Progenitor cell of endocrine pancreas (in vitro differentiated cells): ENCODE measurements around the gene PYGO2. TPM values are rescaled to one million over a fixed set of nuclear protein-coding genes. Genes with fewer than 3 reads are reported as not detected.
"Not testable (repeated sequence)": the region's sequence is repeated elsewhere in the genome, so short reads cannot be mapped to it uniquely, and the experiment has no call there.

Source experiments
- DNase-seq: peaks from one replicate; pipeline ENCODE4 v3.0.0; 2021; ENCODE audit warnings: low spot score; ENCODE audit not compliant: unreplicated experiment
- H3K27ac Mint-ChIP-seq: 2 replicates; pipeline ENCODE4 v1.8.0; 2021; ENCODE audit warnings: mild to moderate bottlenecking, moderate library complexity, mixed read lengths
- H3K27me3 Mint-ChIP-seq: 2 replicates; pipeline ENCODE4 v1.8.0; 2021; ENCODE audit warnings: mixed read lengths
- H3K36me3 Mint-ChIP-seq: 2 replicates; pipeline ENCODE4 v1.8.0; 2022; ENCODE audit warnings: mixed read lengths; ENCODE audit not compliant: insufficient read depth
- H3K4me1 Mint-ChIP-seq: 2 replicates; pipeline ENCODE4 v1.8.0; 2021; ENCODE audit warnings: low read depth, mixed read lengths
- H3K4me3 Mint-ChIP-seq: 2 replicates; pipeline ENCODE4 v1.8.0; 2021; ENCODE audit warnings: low read depth, mild to moderate bottlenecking, moderate library complexity, mixed read lengths
- H3K9me3 Mint-ChIP-seq: 2 replicates; pipeline ENCODE4 v1.8.0; 2021; ENCODE audit warnings: low read depth, mixed read lengths
- CTCF ChIP-seq: fragments of 200-600 bp; sonication (generic); IDR thresholded peaks from one replicate; pipeline ENCODE4 v1.5.0; 2021; ENCODE audit warnings: antibody characterized with exemption, mild to moderate bottlenecking; ENCODE audit not compliant: unreplicated experiment
- total RNA-seq: library from RNA; stranded (reverse); gene quantifications from 2 replicates; pipeline ENCODE4 v1.2.1, GENCODE V29; 2021

Gene PYGO2
- total RNA-seq, 1 donor from 2014 or later: 52.7 TPM

- Mint-ChIP-seq H3K4me1 (peaks cover 10% of the 10 kb centered on the region), H3K27ac (no peak overlapping the region), H3K4me3 (no peak overlapping the region), H3K27me3 (no peaks in the 10 kb centered on the region), H3K36me3 (peaks cover 11% of the 10 kb centered on the region), H3K9me3 (no peaks in the 10 kb centered on the region)
- no peak for DNase-seq
- no peak for TF ChIP-seq CTCF
Measured at GRCh38 chr1:154982341-154982740, 20.8 kb upstream of the PYGO2 start.

- no peak overlapping the region for H3K27ac Mint-ChIP-seq
- no peak for TF ChIP-seq CTCF
- peaks cover 10% of the 10 kb centered on the region for H3K36me3 Mint-ChIP-seq
- H3K4me1 Mint-ChIP-seq: peaks cover 10% of the 10 kb centered on the region
- no peaks in the 10 kb centered on the region for H3K9me3 Mint-ChIP-seq
- H3K4me3 Mint-ChIP-seq: no peak overlapping the region
- no peaks in the 10 kb centered on the region for H3K27me3 Mint-ChIP-seq
- no peak for DNase-seq
Measured at GRCh38 chr1:154978360-154978759, 16.8 kb upstream of the PYGO2 start.

GRCh38 chr1:154977762-154978161, 16.2 kb upstream of the PYGO2 start:
- H3K4me1 Mint-ChIP-seq: peaks cover 12% of the 10 kb centered on the region
- not testable (repeated sequence) for H3K9me3 Mint-ChIP-seq, H3K27me3 Mint-ChIP-seq, H3K36me3 Mint-ChIP-seq, H3K4me3 Mint-ChIP-seq, DNase-seq, H3K27ac Mint-ChIP-seq

- TF ChIP-seq CTCF: no peak
- Mint-ChIP-seq H3K9me3 (no peaks in the 10 kb centered on the region), H3K27ac (no peak overlapping the region)
Measured at GRCh38 chr1:154975409-154976059, 14.0 kb upstream of the PYGO2 start.

GRCh38 chr1:154974808-154975408, 13.3 kb upstream of the PYGO2 start:
- H3K4me3 Mint-ChIP-seq: no peak overlapping the region
- no peaks in the 10 kb centered on the region for H3K27me3 Mint-ChIP-seq
- H3K4me1 Mint-ChIP-seq: peaks cover 26% of the 10 kb centered on the region
- peaks cover 7% of the 10 kb centered on the region for H3K36me3 Mint-ChIP-seq
- DNase-seq: peak; percentile 88
- no peak overlapping the region for H3K27ac Mint-ChIP-seq
- no peaks in the 10 kb centered on the region for H3K9me3 Mint-ChIP-seq
- no peak for TF ChIP-seq CTCF

More at GRCh38 chr1:154975409-154976059, 14.0 kb upstream of the PYGO2 start:
- Mint-ChIP-seq H3K27me3 (no peaks in the 10 kb centered on the region), H3K4me3 (no peak overlapping the region), H3K4me1 (peaks cover 26% of the 10 kb centered on the region), H3K36me3 (peaks cover 7% of the 10 kb centered on the region)
- no peak for DNase-seq
